ENCODE data around the gene ECE1.

The ECE1 gene

GRCh38 chr1:21168444-21168843, 121.8 kb downstream of the ECE1 start:
- no peak overlapping the region for H3K4me2 ChIP-seq (ENCODE audit: low read length)
- no peaks in the 10 kb centered on the region for H4K20me1 ChIP-seq (ENCODE audit: insufficient read depth, low read length)
- H2AFZ ChIP-seq (ENCODE audit: low read length): no peak overlapping the region
- no peak overlapping the region for H3K9ac ChIP-seq (ENCODE audit: low read length)
- H3K36me3 ChIP-seq (ENCODE audit: insufficient read depth, low read length): peaks cover 54% of the 10 kb centered on the region
- no peaks in the 10 kb centered on the region for H3F3A ChIP-seq (ENCODE audit: insufficient read depth, low read length)
- H3K4me3 ChIP-seq (ENCODE audit: low read depth, low read length, poor library complexity, severe bottlenecking): no peak overlapping the region
- H3K9me3 ChIP-seq (ENCODE audit: low read length): no peaks in the 10 kb centered on the region
- H3K9me2 ChIP-seq (ENCODE audit: low read depth, low read length): no peaks in the 10 kb centered on the region
- peaks cover 9% of the 10 kb centered on the region for H3K4me1 ChIP-seq (ENCODE audit: insufficient read depth, low read length, severe bottlenecking)
- H3K79me2 ChIP-seq (ENCODE audit: insufficient read depth, low read length): peaks cover 44% of the 10 kb centered on the region
- TF ChIP-seq EZH2 (IDR thresholded peaks at IDR 0.05; ENCODE audit: borderline replicate concordance, low read length): no peak
- no peak for TF ChIP-seq CTCF (IDR thresholded peaks at IDR 0.05; ENCODE audit: low read length)
- no peaks in the 10 kb centered on the region for H3K27me3 ChIP-seq (ENCODE audit: insufficient read depth, low read length)
- H3K27ac ChIP-seq (ENCODE audit: low read depth, low read length, poor library complexity, severe bottlenecking): no peak overlapping the region
